Mucosa of descending colon (tissue), 3 donors: ENCODE measurements around the gene LAMA3. TPM values are rescaled to one million over a fixed set of nuclear protein-coding genes. Genes with fewer than 3 reads are reported as not detected.
A peak's percentile ranks its signal among the peaks of the same experiment; 100 is the strongest.

Experiments
- ATAC-seq: fragments of 200-7000 bp; cut with Tn5 transposase; one replicate; pipeline ENCODE4 v1.9.1; 2020; ENCODE audit warnings: mild to moderate bottlenecking, moderate library complexity
- DNase-seq, 3 donors: peaks; one replicate each; pipeline ENCODE4 v3.0.0-alpha.2; 2020
- H3K36me3 ChIP-seq: fragments of 200-600 bp; one replicate; pipeline ENCODE4 v1.8.0; 2021; ENCODE audit warnings: low read depth, mild to moderate bottlenecking
- H3K4me1 ChIP-seq: fragments of 200-600 bp; one replicate; pipeline ENCODE4 v1.8.0; 2021; ENCODE audit warnings: low read depth, mild to moderate bottlenecking
- H3K4me3 ChIP-seq: fragments of 200-600 bp; one replicate; pipeline ENCODE4 v1.8.0; 2021; ENCODE audit warnings: mild to moderate bottlenecking
- H3K9me3 ChIP-seq: fragments of 200-600 bp; one replicate; pipeline ENCODE4 v1.8.0; 2021; ENCODE audit warnings: mild to moderate bottlenecking
- CTCF ChIP-seq: fragments of 200-600 bp; IDR thresholded peaks from one replicate; pipeline ENCODE4 v1.8.0; 2022; ENCODE audit warnings: antibody characterized with exemption, mild to moderate bottlenecking
- intact Hi-C, 2 donors: fragments of 100-400 bp; cut with DNase I in 1 of 2; cut with micrococcal nuclease in 1 of 2; formaldehyde crosslinking; loops; one replicate each; pipeline versions ENCODE4 v1.11.0 to v1.11.1; 2022; cut with DNase I, micrococcal nuclease
- total RNA-seq, 3 donors: library from RNA; stranded (reverse); fragmentation: NEBNext Ultra II Directional in 2 of 3; extraction: Animal tissue kit (Norgen Biotek cat#: 25700) in 2 of 3; gene quantifications; one replicate each; pipeline versions ENCODE4 v1.2.1 to v1.2.4, GENCODE V29; 2021 to 2023
- donor health status: DM: no; HTN: no; CAD: no; lungs with moderate emphysema.
- donor health status: DM: no; HTN: no; CAD: no.
- donor health status: DM: no; HTN: yes; CAD: no.

Gene LAMA3
- total RNA-seq, 3 donors from 2014 or later, result 29.0 to 62.0 (median 49.0) TPM

GRCh38 chr18:23811176-23811575 is 121.9 kb downstream of the LAMA3 start:
- Histone ChIP-seq H3K4me1 (no peaks in the 10 kb centered on the region), H3K9me3 (no peaks in the 10 kb centered on the region), H3K36me3 (no peaks in the 10 kb centered on the region), H3K4me3 (no peak overlapping the region)
- intact Hi-C loops, result loop anchor here (5.0 to 10.0 kb wide), 2 partner anchors 186 to 189 kb away; no protein-coding TSS in a partner anchor
- no peak for DNase-seq
- TF ChIP-seq CTCF, result no peak
- ATAC-seq, result no peak

GRCh38 chr18:23812546-23813440 is 123.5 kb downstream of the LAMA3 start:
- intact Hi-C loops, result loop anchor here (5.0 to 10.0 kb wide), 2 partner anchors 188 to 190 kb away; no protein-coding TSS in a partner anchor
- DNase-seq (no peak), ATAC-seq (peak; percentile 45)
- Histone ChIP-seq H3K9me3 (no peaks in the 10 kb centered on the region), H3K4me1 (no peaks in the 10 kb centered on the region), H3K36me3 (no peaks in the 10 kb centered on the region), H3K4me3 (no peak overlapping the region)
- TF ChIP-seq CTCF, result no peak

GRCh38 chr18:23814991-23815614 is 125.8 kb downstream of the LAMA3 start:
- ATAC-seq (no peak), DNase-seq (no peak)
- intact Hi-C loops, result loop anchor here (5.0 to 10.0 kb wide), 2 partner anchors 190 to 193 kb away; no protein-coding TSS in a partner anchor
- Histone ChIP-seq H3K36me3 (no peaks in the 10 kb centered on the region), H3K4me1 (no peaks in the 10 kb centered on the region), H3K9me3 (no peaks in the 10 kb centered on the region), H3K4me3 (no peak overlapping the region)
- no peak for TF ChIP-seq CTCF

- H3K36me3 ChIP-seq, result no peaks in the 10 kb centered on the region
- no peaks in the 10 kb centered on the region for H3K9me3 ChIP-seq
- intact Hi-C loops, result loop anchor here in 1 of 2 donors (10.0 kb wide), 1 partner anchor 191 kb away; no protein-coding TSS in a partner anchor
- no peak overlapping the region for H3K4me3 ChIP-seq
- no peaks in the 10 kb centered on the region for H3K4me1 ChIP-seq
- no peak for TF ChIP-seq CTCF
- ATAC-seq (no peak), DNase-seq (no peak)
These were observed 126.8 kb downstream of the LAMA3 start for GRCh38 chr18:23816021-23816420.

GRCh38 chr18:23816740-23817139 is 127.5 kb downstream of the LAMA3 start:
- Histone ChIP-seq H3K4me3 (no peak overlapping the region), H3K36me3 (no peaks in the 10 kb centered on the region), H3K4me1 (no peaks in the 10 kb centered on the region), H3K9me3 (no peaks in the 10 kb centered on the region)
- ATAC-seq (peak; percentile 87), DNase-seq (peak in 2 of 3 donors; percentile 21 to 28)
- intact Hi-C loops, result loop anchor here in 1 of 2 donors (10.0 kb wide), 1 partner anchor 192 kb away; no protein-coding TSS in a partner anchor
- no peak for TF ChIP-seq CTCF
